Stimulated activated naive B cell treated with anti-CD40 and anti-IgM and Interleukin-4, amounts not matched to agents 10 μg/mL and 1 μg/mL and 100 μg/mL, for 72 hours (primary cell): ENCODE results near the gene XPR1.

ENCODE experiments used
- ATAC-seq, 2 donors: fragments of 150-1000 bp; cut with Tn5 transposase; replicated peaks; 2 replicates each; pipeline ENCODE4 v1.10.0; 2021; ENCODE audit warnings: moderate library complexity in 1 of 2
- DNase-seq: peaks from one replicate; pipeline ENCODE4 v3.0.0; 2021
- H3K27ac Mint-ChIP-seq: one replicate; pipeline ENCODE4 v1.8.0; 2022; ENCODE audit warnings: mild to moderate bottlenecking, mixed read lengths
- H3K27me3 Mint-ChIP-seq, 2 donors: one replicate each; pipeline ENCODE4 v1.8.0; 2022; ENCODE audit warnings: mixed read lengths in 2 of 2
- H3K36me3 Mint-ChIP-seq, 2 donors: one replicate each; pipeline ENCODE4 v1.8.0; 2022; ENCODE audit warnings: mixed read lengths in 2 of 2, mild to moderate bottlenecking in 1 of 2
- H3K4me1 Mint-ChIP-seq, 2 donors: one replicate each; pipeline ENCODE4 v1.8.0; 2022; ENCODE audit warnings: mixed read lengths in 2 of 2, mild to moderate bottlenecking in 1 of 2
- H3K4me3 Mint-ChIP-seq, 2 donors: one replicate each; pipeline ENCODE4 v1.8.0; 2022; ENCODE audit warnings: mild to moderate bottlenecking in 2 of 2, mixed read lengths in 2 of 2, moderate library complexity in 1 of 2
- H3K9me3 Mint-ChIP-seq, 2 donors: one replicate each; pipeline ENCODE4 v1.8.0; 2022; ENCODE audit warnings: mixed read lengths in 2 of 2, mild to moderate bottlenecking in 1 of 2

The XPR1 gene

GRCh38 chr1:180734366-180734765 is 102.5 kb downstream of the XPR1 start:
- Mint-ChIP-seq H3K9me3 (peaks cover 41 to 47% of the 10 kb centered on the region in 2 donors), H3K27me3 (no peaks in the 10 kb centered on the region), H3K27ac (no peak overlapping the region), H3K4me1 (no peaks in the 10 kb centered on the region), H3K36me3 (peaks cover 36 to 65% of the 10 kb centered on the region in 2 donors), H3K4me3 (no peak overlapping the region)
- DNase-seq (no peak), ATAC-seq (no peak)

- peaks cover 0 to 7% of the 10 kb centered on the region in 2 donors for H3K4me1 Mint-ChIP-seq
- peaks cover 19 to 23% of the 10 kb centered on the region in 2 donors for H3K9me3 Mint-ChIP-seq
- ATAC-seq = no peak
- no peak overlapping the region for H3K4me3 Mint-ChIP-seq
- H3K27ac Mint-ChIP-seq = no peak overlapping the region
- peaks cover 49 to 64% of the 10 kb centered on the region in 2 donors for H3K36me3 Mint-ChIP-seq
- no peaks in the 10 kb centered on the region for H3K27me3 Mint-ChIP-seq
- DNase-seq = no peak
Observed at GRCh38 chr1:180742663-180743062, 110.8 kb downstream of the XPR1 start.

GRCh38 chr1:180743868-180744267 is 112.0 kb downstream of the XPR1 start:
- H3K36me3 Mint-ChIP-seq = peaks cover 43 to 56% of the 10 kb centered on the region in 2 donors

GRCh38 chr1:180745098-180745497 is 113.3 kb downstream of the XPR1 start:
- Mint-ChIP-seq H3K4me3 (no peak overlapping the region), H3K4me1 (peaks cover 0 to 12% of the 10 kb centered on the region in 2 donors), H3K36me3 (peaks cover 36 to 52% of the 10 kb centered on the region in 2 donors), H3K27ac (no peak overlapping the region), H3K27me3 (no peaks in the 10 kb centered on the region), H3K9me3 (peaks cover 13 to 17% of the 10 kb centered on the region in 2 donors)
- DNase-seq (no peak), ATAC-seq (no peak)

More at GRCh38 chr1:180743868-180744267, 112.0 kb downstream of the XPR1 start:
- Mint-ChIP-seq H3K9me3 (peaks cover 16 to 22% of the 10 kb centered on the region in 2 donors), H3K4me3 (no peak overlapping the region), H3K4me1 (peaks cover 0 to 7% of the 10 kb centered on the region in 2 donors), H3K27ac (no peak overlapping the region), H3K27me3 (no peaks in the 10 kb centered on the region)
- DNase-seq = no peak
- no peak for ATAC-seq

GRCh38 chr1:180751921-180752320 is 120.1 kb downstream of the XPR1 start:
- peaks cover 0 to 1% of the 10 kb centered on the region in 2 donors for H3K9me3 Mint-ChIP-seq
- H3K27ac Mint-ChIP-seq = no peak overlapping the region
- DNase-seq (no peak), ATAC-seq (no peak)
- H3K36me3 Mint-ChIP-seq = peaks cover 0 to 11% of the 10 kb centered on the region in 2 donors
- H3K4me1 Mint-ChIP-seq = peaks cover 2 to 5% of the 10 kb centered on the region in 2 donors
- H3K4me3 Mint-ChIP-seq = no peak overlapping the region
- H3K27me3 Mint-ChIP-seq = no peaks in the 10 kb centered on the region

GRCh38 chr1:180754453-180754852 is 122.6 kb downstream of the XPR1 start:
- DNase-seq = no peak
- Mint-ChIP-seq H3K27ac (no peak overlapping the region), H3K9me3 (peaks cover 0 to 4% of the 10 kb centered on the region in 2 donors), H3K27me3 (no peaks in the 10 kb centered on the region), H3K4me3 (no peak overlapping the region), H3K4me1 (peaks cover 2 to 5% of the 10 kb centered on the region in 2 donors), H3K36me3 (peaks cover 5 to 20% of the 10 kb centered on the region in 2 donors)
- no peak for ATAC-seq

- no peak overlapping the region for H3K27ac Mint-ChIP-seq
- ATAC-seq = no peak
- DNase-seq = no peak
- H3K27me3 Mint-ChIP-seq = no peaks in the 10 kb centered on the region
- H3K4me1 Mint-ChIP-seq = no peaks in the 10 kb centered on the region
- H3K9me3 Mint-ChIP-seq = peaks cover 0 to 3% of the 10 kb centered on the region in 2 donors
- H3K36me3 Mint-ChIP-seq = peaks cover 5 to 17% of the 10 kb centered on the region in 2 donors
- H3K4me3 Mint-ChIP-seq = no peak overlapping the region
Observed at GRCh38 chr1:180757657-180758056, 125.8 kb downstream of the XPR1 start.

- H3K4me3 Mint-ChIP-seq = no peak overlapping the region
- peaks cover 5 to 6% of the 10 kb centered on the region in 2 donors for H3K36me3 Mint-ChIP-seq
- H3K9me3 Mint-ChIP-seq = peaks cover 0 to 3% of the 10 kb centered on the region in 2 donors
- no peaks in the 10 kb centered on the region for H3K27me3 Mint-ChIP-seq
- ATAC-seq = no peak
- H3K4me1 Mint-ChIP-seq = peaks cover 0 to 1% of the 10 kb centered on the region in 2 donors
- DNase-seq = no peak
- no peak overlapping the region for H3K27ac Mint-ChIP-seq
Observed at GRCh38 chr1:180762796-180763195, 131.0 kb downstream of the XPR1 start.

- Mint-ChIP-seq H3K36me3 (peaks cover 8 to 9% of the 10 kb centered on the region in 2 donors), H3K9me3 (peaks cover 4% of the 10 kb centered on the region in 2 donors), H3K27me3 (no peaks in the 10 kb centered on the region), H3K27ac (no peak overlapping the region), H3K4me3 (no peak overlapping the region), H3K4me1 (peaks cover 4 to 9% of the 10 kb centered on the region in 2 donors)
- ATAC-seq (no peak), DNase-seq (no peak)
Observed at GRCh38 chr1:180765151-180765550, 133.3 kb downstream of the XPR1 start.

- Mint-ChIP-seq H3K36me3 (peaks cover 17 to 30% of the 10 kb centered on the region in 2 donors), H3K27ac (no peak overlapping the region), H3K4me3 (no peak overlapping the region), H3K9me3 (peaks cover 7 to 15% of the 10 kb centered on the region in 2 donors), H3K4me1 (peaks cover 12 to 19% of the 10 kb centered on the region in 2 donors), H3K27me3 (no peaks in the 10 kb centered on the region)
- DNase-seq = no peak
- ATAC-seq = no peak
Observed at GRCh38 chr1:180769889-180770288, 138.1 kb downstream of the XPR1 start.

GRCh38 chr1:180773210-180773865 is 141.5 kb downstream of the XPR1 start:
- H3K27me3 Mint-ChIP-seq = no peaks in the 10 kb centered on the region
- H3K36me3 Mint-ChIP-seq = peaks cover 17 to 30% of the 10 kb centered on the region in 2 donors
- no peak for ATAC-seq
- H3K4me3 Mint-ChIP-seq = no peak overlapping the region
- no peak overlapping the region for H3K27ac Mint-ChIP-seq
- DNase-seq = no peak
- H3K4me1 Mint-ChIP-seq = peaks cover 10 to 19% of the 10 kb centered on the region in 2 donors
- H3K9me3 Mint-ChIP-seq = peaks cover 7 to 15% of the 10 kb centered on the region in 2 donors

GRCh38 chr1:180775801-180776200 is 144.0 kb downstream of the XPR1 start:
- no peak overlapping the region for H3K27ac Mint-ChIP-seq
- no peak overlapping the region for H3K4me3 Mint-ChIP-seq
- H3K27me3 Mint-ChIP-seq = no peaks in the 10 kb centered on the region
- H3K4me1 Mint-ChIP-seq = peaks cover 10 to 26% of the 10 kb centered on the region in 2 donors
- ATAC-seq = no peak
- peaks cover 6 to 19% of the 10 kb centered on the region in 2 donors for H3K36me3 Mint-ChIP-seq
- DNase-seq = no peak
- peaks cover 3 to 10% of the 10 kb centered on the region in 2 donors for H3K9me3 Mint-ChIP-seq

- no peak for DNase-seq
- H3K4me3 Mint-ChIP-seq = no peak overlapping the region
- no peak for ATAC-seq
- H3K9me3 Mint-ChIP-seq = peaks cover 0 to 6% of the 10 kb centered on the region in 2 donors
- no peak overlapping the region for H3K27ac Mint-ChIP-seq
- peaks cover 2 to 9% of the 10 kb centered on the region in 2 donors for H3K36me3 Mint-ChIP-seq
- H3K4me1 Mint-ChIP-seq = peaks cover 9 to 27% of the 10 kb centered on the region in 2 donors
- no peaks in the 10 kb centered on the region for H3K27me3 Mint-ChIP-seq
Observed at GRCh38 chr1:180777072-180777689, 145.4 kb downstream of the XPR1 start.

GRCh38 chr1:180778782-180779398 is 147.1 kb downstream of the XPR1 start:
- Mint-ChIP-seq H3K27ac (no peak overlapping the region), H3K27me3 (no peaks in the 10 kb centered on the region), H3K4me1 (peaks cover 7 to 28% of the 10 kb centered on the region in 2 donors), H3K4me3 (no peak overlapping the region), H3K9me3 (peaks cover 0 to 1% of the 10 kb centered on the region in 2 donors), H3K36me3 (no peaks in the 10 kb centered on the region)
- DNase-seq (no peak), ATAC-seq (no peak)
